B cell (primary cell): ENCODE data around the gene SLC22A15. TPM values are rescaled to one million over a fixed set of nuclear protein-coding genes. Genes with fewer than 3 reads are reported as not detected.

Experiments used
- ATAC-seq: fragments of 200-7000 bp; cut with Tn5 transposase; one replicate; pipeline ENCODE4 v1.10.0; 2021; ENCODE audit warnings: low read depth, mild to moderate bottlenecking, moderate number of reproducible peaks, moderate library complexity
- CTCF ChIA-PET: fragments of 350-600 bp; sonication (Branson Sonifier 250); formaldehyde crosslinking; loops from one replicate; lab custom pipeline; 2021; ENCODE audit warnings: antibody characterized with exemption, inconsistent platforms; lab: Charles Lee
- POLR2A ChIA-PET: fragments of 350-600 bp; sonication (Branson Sonifier 250); formaldehyde crosslinking; loops from one replicate; lab custom pipeline; 2021; ENCODE audit warnings: antibody characterized with exemption; lab: Charles Lee
- DNase-seq: peaks from one replicate; pipeline ENCODE4 v3.0.0; 2013
- H2AFZ ChIP-seq: 2 replicates; pipeline ENCODE4 v1.6.1; 2012; ENCODE audit warnings: mild to moderate bottlenecking, low read depth, low read length; ENCODE audit not compliant: insufficient read depth, poor library complexity, severe bottlenecking
- H3K27ac ChIP-seq, 2 donors: 1 replicate in 1 of 2; 2 replicates in 1 of 2; pipeline ENCODE4 v1.5.1; 2012 to 2013; ENCODE audit warnings: low read length in 2 of 2, mild to moderate bottlenecking in 2 of 2, moderate library complexity in 1 of 2
- H3K27me3 ChIP-seq, 4 experiments: fragments of 200-600 bp in 1 of 4; sonication (generic) in 1 of 4; replicated peaks in 1 of 4; 1 replicate in 2 of 4; 2 replicates in 2 of 4; pipeline versions ENCODE4 v1.6.1 to v1.7.0; 2013 to 2016; ENCODE audit warnings: low read length in 3 of 4, mild to moderate bottlenecking in 2 of 4, mixed read lengths in 1 of 4, moderate library complexity in 1 of 4; ENCODE audit not compliant: insufficient read depth in 4 of 4, control insufficient read depth in 3 of 4; ENCODE audit errors: control extremely low read depth in 1 of 4
- H3K36me3 ChIP-seq, 2 experiments: replicated peaks in 1 of 2; 1 replicate in 1 of 2; 2 replicates in 1 of 2; pipeline versions ENCODE4 v1.6.1 to v1.7.1; 2013; ENCODE audit warnings: low read length in 1 of 2; ENCODE audit not compliant: insufficient read depth in 2 of 2, control insufficient read depth in 1 of 2; ENCODE audit errors: control extremely low read depth in 1 of 2, extremely low read depth in 1 of 2
- H3K4me1 ChIP-seq, 2 donors: fragments of 200-600 bp in 1 of 2; sonication (generic) in 1 of 2; 1 replicate in 1 of 2; 2 replicates in 1 of 2; pipeline versions ENCODE4 v1.5.1 to v1.6.1; 2013 to 2017; ENCODE audit warnings: low read length in 2 of 2; ENCODE audit not compliant: control insufficient read depth in 2 of 2, insufficient read depth in 2 of 2
- H3K4me2 ChIP-seq: replicated peaks from 2 replicates; pipeline ENCODE3; 2012; ENCODE audit warnings: mild to moderate bottlenecking, low read depth, low read length; ENCODE audit not compliant: poor library complexity, severe bottlenecking
- H3K4me3 ChIP-seq, 5 experiments: fragments of 200-600 bp in 1 of 5; sonication (generic) in 1 of 5; 1 replicate in 3 of 5; 2 replicates in 2 of 5; pipeline versions ENCODE4 v1.5.1 to v1.7.0; 2011 to 2016; ENCODE audit warnings: low read length in 4 of 5, mild to moderate bottlenecking in 4 of 5, low read depth in 2 of 5, control low read depth in 1 of 5, moderate library complexity in 1 of 5; ENCODE audit not compliant: insufficient read depth in 1 of 5; ENCODE audit errors: control extremely low read depth in 1 of 5, extremely low read depth in 1 of 5
- H3K79me2 ChIP-seq: fragments of 200-600 bp; sonication (generic); one replicate; pipeline ENCODE4 v1.6.0; 2016; ENCODE audit warnings: low read length; ENCODE audit not compliant: control insufficient read depth, insufficient read depth
- H3K9ac ChIP-seq: fragments of 200-600 bp; sonication (generic); 2 replicates; pipeline ENCODE4 v1.6.1; 2017; ENCODE audit warnings: mild to moderate bottlenecking, low read length, moderate library complexity
- H3K9me3 ChIP-seq, 3 donors: one replicate each; pipeline versions ENCODE4 v1.6.1 to v1.7.1; 2013; ENCODE audit warnings: low read length in 2 of 3; ENCODE audit not compliant: control insufficient read depth in 2 of 3, insufficient read depth in 1 of 3; ENCODE audit errors: control extremely low read depth in 1 of 3
- H4K20me1 ChIP-seq: 2 replicates; pipeline ENCODE4 v1.6.0; 2012; ENCODE audit warnings: mild to moderate bottlenecking, low read length; ENCODE audit not compliant: insufficient read depth, control insufficient read depth, poor library complexity, severe bottlenecking
- H3K27ac Mint-ChIP-seq: one replicate; pipeline ENCODE4 v1.8.0; 2021; ENCODE audit warnings: mixed read lengths
- H3K27me3 Mint-ChIP-seq: one replicate; pipeline ENCODE4 v1.8.0; 2021; ENCODE audit warnings: mixed read lengths
- H3K4me1 Mint-ChIP-seq: one replicate; pipeline ENCODE4 v1.8.0; 2021; ENCODE audit warnings: mixed read lengths
- H3K4me3 Mint-ChIP-seq: one replicate; pipeline ENCODE4 v1.8.0; 2021; ENCODE audit warnings: mixed read lengths
- H3K9me3 Mint-ChIP-seq: one replicate; pipeline ENCODE4 v1.8.0; 2022; ENCODE audit warnings: mixed read lengths; ENCODE audit not compliant: insufficient read depth
- CTCF ChIP-seq: fragments of 200-600 bp; IDR thresholded peaks from one replicate; pipeline ENCODE4 v1.8.0; 2022; ENCODE audit warnings: antibody characterized with exemption, mild to moderate bottlenecking
- EZH2 ChIP-seq: IDR thresholded peaks from 2 replicates; pipeline ENCODE4 v1.6.1; 2012; ENCODE audit warnings: borderline replicate concordance, low read depth, mild to moderate bottlenecking, moderate library complexity, low read length; ENCODE audit not compliant: insufficient read depth, poor library complexity, severe bottlenecking
- WGBS: methylation state at CpG from one replicate; pipeline ENCODE4 v1.1.5; 2013; ENCODE audit warnings: missing lambda C conversion rate; ENCODE audit not compliant: insufficient coverage; 5-methylcytosine and 5-hydroxymethylcytosine counted together
- intact Hi-C: fragments of 100-400 bp; cut with micrococcal nuclease; formaldehyde crosslinking; loops from one replicate; pipeline ENCODE4 v1.10.0; 2022
- polyA plus RNA-seq: library from polyadenylated mRNA; depleted of rRNA; stranded (reverse); fragments of >200 nt; gene quantifications from 2 replicates; pipeline ENCODE4 v1.2.3, GENCODE V29; 2012
- total RNA-seq, 2 donors: library from RNA; stranded (reverse); fragments of 120-200 nt in 1 of 2; gene quantifications; 1 replicate in 1 of 2; 2 replicates in 1 of 2; pipeline versions ENCODE4 v1.2.3 to v1.2.4, GENCODE V29; 2013 to 2022

The SLC22A15 gene
- total and polyA plus RNA-seq, 2 donors (not counting 1 experiment from before 2014, with no cell fraction given) = 3.9 to 7.5 TPM

GRCh38 chr1:115982400-115982799, 6.1 kb downstream of the SLC22A15 start:
- 0% methylated on average over 1 of the region's 3 CpGs for WGBS
- Histone ChIP-seq H3K4me1 (no peaks in the 10 kb centered on the region), H3K36me3 (no peaks in the 10 kb centered on the region), H3K79me2 (no peaks in the 10 kb centered on the region), H2AFZ (no peak overlapping the region), H3K4me2 (no peak overlapping the region), H3K9me3 (no peaks in the 10 kb centered on the region), H3K9ac (no peak overlapping the region), H4K20me1 (no peaks in the 10 kb centered on the region), H3K27ac (no peak overlapping the region), H3K27me3 (no peaks in the 10 kb centered on the region), H3K4me3 (no peak overlapping the region)
- POLR2A ChIA-PET = interaction anchor here (0.6 kb wide), 1 partner anchor 54 kb away, joined by 4 read pairs; no protein-coding TSS in a partner anchor
- no peak overlapping the region for H3K27ac Mint-ChIP-seq
- DNase-seq = no peak
- intact Hi-C loops = no loop called here
- no peak for ATAC-seq
- TF ChIP-seq CTCF = no peak
- no peak for TF ChIP-seq EZH2
- CTCF ChIA-PET = interaction anchor here (2.1 to 3.8 kb wide), 4 partner anchors 173 to 845 kb away, joined by 8 to 59 read pairs (median 13); no protein-coding TSS in a partner anchor
- H3K4me1 Mint-ChIP-seq = peaks cover 10% of the 10 kb centered on the region
- H3K27me3 Mint-ChIP-seq = no peaks in the 10 kb centered on the region
- no peak overlapping the region for H3K4me3 Mint-ChIP-seq
- no peaks in the 10 kb centered on the region for H3K9me3 Mint-ChIP-seq

- DNase-seq = no peak
- intact Hi-C loops = no loop called here
- no peak overlapping the region for H3K27ac ChIP-seq
- POLR2A ChIA-PET = no interaction called here
- H3K4me2 ChIP-seq = no peak overlapping the region
- no peak overlapping the region for H3K4me3 Mint-ChIP-seq
- no peaks in the 10 kb centered on the region for H3K4me1 ChIP-seq
- H3K79me2 ChIP-seq = no peaks in the 10 kb centered on the region
- peaks cover 6% of the 10 kb centered on the region for H3K4me1 Mint-ChIP-seq
- no peak overlapping the region for H3K9ac ChIP-seq
- H3K27me3 Mint-ChIP-seq = no peaks in the 10 kb centered on the region
- no peaks in the 10 kb centered on the region for H3K9me3 Mint-ChIP-seq
- H3K9me3 ChIP-seq = no peaks in the 10 kb centered on the region
- no peak for ATAC-seq
- H2AFZ ChIP-seq = no peak overlapping the region
- no peak overlapping the region for H3K27ac Mint-ChIP-seq
- no peaks in the 10 kb centered on the region for H3K27me3 ChIP-seq
- no peaks in the 10 kb centered on the region for H4K20me1 ChIP-seq
- TF ChIP-seq CTCF (no peak), EZH2 (no peak)
- CTCF ChIA-PET = interaction anchor here (0.6 to 3.8 kb wide), 5 partner anchors 17 to 836 kb away, joined by 3 to 59 read pairs (median 5); no protein-coding TSS in a partner anchor
- 82% methylated on average over 2 of the region's 3 CpGs for WGBS
- H3K36me3 ChIP-seq = no peaks in the 10 kb centered on the region
- no peak overlapping the region for H3K4me3 ChIP-seq
These were observed 7.3 kb downstream of the SLC22A15 start for GRCh38 chr1:115983584-115983983.
